Thyroid gland (tissue), 4 donors: Measurements from ENCODE around the gene YJU2. TPM values are rescaled to one million over a fixed set of nuclear protein-coding genes. Genes with fewer than 3 reads are reported as not detected.

ENCODE experiments used
- DNase-seq, 2 donors: peaks; one replicate each; pipeline ENCODE4 v3.0.0-alpha.2; 2019
- H3K27ac ChIP-seq, 3 donors: fragments of 200-600 bp; sonication (generic); 1 replicate in 2 of 3; 2 replicates in 1 of 3; pipeline ENCODE4 v1.5.1; 2016 to 2019; ENCODE audit warnings: mild to moderate bottlenecking in 1 of 3, moderate library complexity in 1 of 3
- H3K27me3 ChIP-seq: fragments of 200-600 bp; sonication (generic); one replicate; pipeline ENCODE4 v1.5.1; 2019
- H3K36me3 ChIP-seq, 2 donors: fragments of 200-600 bp; sonication (generic); one replicate each; pipeline ENCODE4 v1.5.1; 2016 to 2019
- H3K4me1 ChIP-seq, 2 donors: fragments of 200-600 bp; sonication (generic); one replicate each; pipeline ENCODE4 v1.5.1; 2017 to 2019
- H3K4me3 ChIP-seq, 3 donors: fragments of 200-600 bp; sonication (generic); replicated peaks in 1 of 3; 1 replicate in 2 of 3; 2 replicates in 1 of 3; pipeline ENCODE4 v1.5.1; 2016; ENCODE audit warnings: mild to moderate bottlenecking in 1 of 3
- H3K9me3 ChIP-seq: fragments of 200-600 bp; sonication (generic); one replicate; pipeline ENCODE4 v1.5.1; 2017
- POLR2A ChIP-seq, 2 donors: fragments of 450-650 bp; IDR thresholded peaks; one replicate each; pipeline ENCODE4 v1.6.1; 2017; ENCODE audit warnings: antibody characterized with exemption in 2 of 2, mild to moderate bottlenecking in 2 of 2, moderate library complexity in 1 of 2
- WGBS, 2 donors: methylation state at CpG; one replicate each; pipeline ENCODE4 v1.1.5; 2017; 5-methylcytosine and 5-hydroxymethylcytosine counted together
- intact Hi-C: fragments of 100-400 bp; cut with DNase I; formaldehyde crosslinking; loops from one replicate; pipeline ENCODE4 v1.15.1; 2023
- total RNA-seq, 4 donors: library from RNA; depleted of rRNA; stranded (reverse); fragments of >200 nt; gene quantifications; one replicate each; pipeline ENCODE4 v1.2.3, GENCODE V29; 2016
- TF ChIP-seq, protein P1 (sequence below), 6 experiments: fragments of 200-600 bp in 3 of 6; fragments of 450-650 bp in 3 of 6; sonication (generic) in 3 of 6; IDR thresholded peaks; one replicate each; pipeline ENCODE4 v1.5.1; 2016 to 2019; ENCODE audit warnings: antibody characterized with exemption in 6 of 6, mild to moderate bottlenecking in 2 of 6, inconsistent platforms in 1 of 6, moderate library complexity in 1 of 6

The YJU2 gene
- total RNA-seq, 4 donors from 2014 or later: 25.9 to 34.1 (median 31.3) TPM

DNA sequence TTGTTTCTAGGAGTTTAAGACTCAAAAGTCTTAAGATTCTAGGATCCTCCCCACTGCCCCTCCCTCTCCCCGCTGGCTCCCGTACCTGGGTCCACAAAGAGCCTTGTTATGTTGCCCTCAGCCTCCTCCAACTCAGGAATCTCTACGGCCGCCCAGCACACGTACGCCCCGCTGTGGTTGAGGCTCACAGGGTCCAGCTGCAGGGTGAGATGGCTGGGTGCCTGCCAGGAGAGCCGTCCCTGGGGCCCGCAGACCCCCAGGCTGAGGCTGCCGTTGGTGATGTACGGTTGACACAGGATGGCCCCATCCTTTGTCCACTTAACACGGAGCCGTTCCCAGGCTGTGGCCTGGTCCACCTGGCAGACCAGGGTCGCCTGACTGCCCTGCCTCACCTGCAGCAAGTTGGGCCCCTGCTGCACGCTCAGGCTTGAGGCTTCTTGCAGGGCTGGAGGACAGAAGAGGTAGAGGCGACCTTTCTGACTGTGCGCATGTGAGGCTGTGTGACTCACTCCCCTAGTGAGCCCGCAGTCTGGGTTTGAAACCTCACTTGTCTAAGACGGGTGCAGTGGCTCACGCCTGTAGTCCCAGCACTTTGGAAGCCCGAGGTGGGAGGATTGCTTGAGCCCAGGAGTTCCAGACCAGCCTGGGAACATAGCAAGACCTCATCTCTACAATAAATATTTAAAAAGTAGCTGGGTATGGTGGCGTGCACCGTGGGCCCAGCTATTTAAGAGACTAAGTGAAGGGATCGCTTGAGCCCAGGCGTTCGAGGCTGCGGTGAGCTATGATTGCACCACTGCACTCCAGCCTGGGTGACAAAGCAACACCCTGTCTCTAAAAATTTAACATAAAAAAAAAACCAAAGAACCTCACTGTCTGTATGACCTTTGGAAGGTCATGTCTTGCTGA lies 51.3 kb downstream of the YJU2 start:
- intact Hi-C loops: no loop called here
- WGBS, 2 donors: 67 to 69% methylated on average over 18 to 26 of the region's 27 CpGs
- TF ChIP-seq, protein P1, sequence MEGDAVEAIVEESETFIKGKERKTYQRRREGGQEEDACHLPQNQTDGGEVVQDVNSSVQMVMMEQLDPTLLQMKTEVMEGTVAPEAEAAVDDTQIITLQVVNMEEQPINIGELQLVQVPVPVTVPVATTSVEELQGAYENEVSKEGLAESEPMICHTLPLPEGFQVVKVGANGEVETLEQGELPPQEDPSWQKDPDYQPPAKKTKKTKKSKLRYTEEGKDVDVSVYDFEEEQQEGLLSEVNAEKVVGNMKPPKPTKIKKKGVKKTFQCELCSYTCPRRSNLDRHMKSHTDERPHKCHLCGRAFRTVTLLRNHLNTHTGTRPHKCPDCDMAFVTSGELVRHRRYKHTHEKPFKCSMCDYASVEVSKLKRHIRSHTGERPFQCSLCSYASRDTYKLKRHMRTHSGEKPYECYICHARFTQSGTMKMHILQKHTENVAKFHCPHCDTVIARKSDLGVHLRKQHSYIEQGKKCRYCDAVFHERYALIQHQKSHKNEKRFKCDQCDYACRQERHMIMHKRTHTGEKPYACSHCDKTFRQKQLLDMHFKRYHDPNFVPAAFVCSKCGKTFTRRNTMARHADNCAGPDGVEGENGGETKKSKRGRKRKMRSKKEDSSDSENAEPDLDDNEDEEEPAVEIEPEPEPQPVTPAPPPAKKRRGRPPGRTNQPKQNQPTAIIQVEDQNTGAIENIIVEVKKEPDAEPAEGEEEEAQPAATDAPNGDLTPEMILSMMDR (IDR thresholded peaks at IDR 0.05): no peak
- no peak for TF ChIP-seq POLR2A (IDR thresholded peaks at IDR 0.05)
- H3K27me3 ChIP-seq: no peaks in the 10 kb centered on the region
- H3K27ac ChIP-seq: no peak overlapping the region
- H3K4me3 ChIP-seq: no peak overlapping the region
- H3K36me3 ChIP-seq: no peaks in the 10 kb centered on the region
- H3K9me3 ChIP-seq: no peaks in the 10 kb centered on the region
- no peaks in the 10 kb centered on the region for H3K4me1 ChIP-seq
- DNase-seq: no peak

DNA sequence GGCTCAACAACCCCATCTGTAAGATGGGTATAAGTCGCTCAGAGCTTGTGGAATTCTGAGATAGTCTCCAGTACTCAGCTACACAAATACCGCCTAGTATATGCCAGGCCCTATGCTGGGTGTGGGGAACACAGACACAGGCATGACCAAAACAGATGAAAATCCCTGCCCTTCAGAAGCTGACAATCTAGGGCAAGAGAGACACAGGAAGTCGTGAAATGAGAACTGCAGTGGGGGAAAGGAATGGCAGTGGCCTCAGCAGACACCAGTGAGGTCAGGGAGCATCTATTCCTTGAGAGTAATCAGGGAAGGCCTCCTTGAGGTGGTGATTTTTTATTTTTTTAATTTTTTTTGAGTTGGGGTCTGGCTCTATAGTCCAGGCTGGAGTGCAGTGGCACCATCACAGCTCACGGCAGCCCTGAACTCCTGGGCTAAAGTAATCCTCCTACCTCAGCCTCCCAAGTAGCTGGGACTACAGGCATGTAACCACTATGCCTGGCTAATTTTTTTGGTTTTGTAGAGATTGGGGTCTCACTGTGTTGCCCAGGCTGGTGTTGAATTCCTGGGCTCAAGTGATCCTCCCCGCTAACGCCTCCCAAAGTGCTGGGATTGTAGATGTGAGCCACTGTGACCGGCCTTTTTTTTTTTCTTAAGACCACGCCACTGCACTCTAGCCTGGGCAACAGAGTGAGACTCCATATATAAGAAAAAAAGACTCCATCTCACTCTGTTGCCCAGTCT lies 52.1 kb downstream of the YJU2 start:
- intact Hi-C loops: no loop called here
- H3K9me3 ChIP-seq: no peaks in the 10 kb centered on the region
- no peak overlapping the region for H3K4me3 ChIP-seq
- H3K27ac ChIP-seq: no peak overlapping the region
- 80 to 85% methylated on average over 8 of the region's 8 CpGs for WGBS, 2 donors
- no peak for DNase-seq
- no peaks in the 10 kb centered on the region for H3K36me3 ChIP-seq
- no peaks in the 10 kb centered on the region for H3K4me1 ChIP-seq
- no peaks in the 10 kb centered on the region for H3K27me3 ChIP-seq
- TF ChIP-seq, protein P1 (IDR thresholded peaks at IDR 0.05): no peak
- no peak for TF ChIP-seq POLR2A (IDR thresholded peaks at IDR 0.05)

DNA sequence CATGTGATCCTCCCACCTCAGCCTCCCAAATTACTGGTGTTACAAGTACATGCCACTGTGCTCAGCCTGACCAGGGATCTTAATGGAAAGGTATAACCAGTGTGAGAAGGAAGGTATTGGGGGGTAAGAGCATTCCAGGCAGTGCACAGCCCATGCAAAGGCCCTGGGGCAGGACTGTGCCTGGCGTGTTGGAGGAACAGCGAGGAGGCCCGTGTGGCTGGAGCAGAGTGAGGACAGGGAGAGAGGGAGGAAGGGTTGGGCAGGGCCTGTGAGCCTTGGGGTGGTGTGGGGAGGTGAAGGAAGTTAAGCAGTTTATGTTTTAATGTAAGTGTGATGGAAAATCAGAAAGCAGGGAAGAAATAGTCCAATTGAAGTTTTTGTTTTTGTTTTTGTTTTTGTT lies 53.7 kb downstream of the YJU2 start:
- intact Hi-C loops: no loop called here
- Histone ChIP-seq H3K36me3 (no peaks in the 10 kb centered on the region), H3K4me1 (no peaks in the 10 kb centered on the region), H3K27me3 (no peaks in the 10 kb centered on the region), H3K4me3 (no peak overlapping the region), H3K9me3 (no peaks in the 10 kb centered on the region), H3K27ac (no peak overlapping the region)
- no peak for DNase-seq
- WGBS, 2 donors: 92% methylated on average over 3 of the region's 3 CpGs
- TF ChIP-seq, protein P1 (IDR thresholded peaks at IDR 0.05): no peak
- no peak for TF ChIP-seq POLR2A (IDR thresholded peaks at IDR 0.05)

DNA sequence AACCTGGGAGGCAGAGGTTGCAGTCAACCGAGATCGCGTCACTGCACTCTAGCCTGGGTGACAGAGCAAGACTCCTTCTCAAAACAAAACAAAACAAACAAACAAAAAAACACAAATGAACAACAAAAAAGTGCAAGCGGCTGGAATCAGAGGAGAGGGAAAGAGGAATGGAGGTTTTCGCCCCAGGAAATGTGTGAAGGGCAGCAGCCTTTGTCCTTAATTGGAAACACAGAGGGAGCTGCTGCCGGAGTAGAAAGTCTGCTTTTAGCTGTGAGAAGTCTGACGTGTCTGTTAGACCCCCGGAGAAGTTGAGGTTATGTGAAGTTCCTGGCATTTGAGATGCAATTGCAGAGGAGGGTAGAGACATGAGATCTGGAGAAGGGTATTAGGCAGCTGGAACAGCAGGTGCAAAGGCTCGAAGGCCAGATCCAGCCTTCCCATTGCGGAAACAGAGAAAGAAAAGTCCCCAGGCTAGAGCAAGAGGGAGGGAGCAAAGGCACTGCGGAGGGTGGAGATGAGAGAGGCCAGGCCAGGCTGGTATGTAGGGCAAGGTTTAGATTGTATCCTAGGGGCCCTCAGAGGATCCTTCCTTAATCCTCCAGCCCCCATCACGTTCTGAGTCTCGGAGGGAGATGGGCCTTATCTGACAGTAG lies 54.8 kb downstream of the YJU2 start:
- intact Hi-C loops: no loop called here
- Histone ChIP-seq H3K27ac (no peak overlapping the region), H3K36me3 (no peaks in the 10 kb centered on the region), H3K9me3 (no peaks in the 10 kb centered on the region), H3K27me3 (no peaks in the 10 kb centered on the region), H3K4me1 (no peaks in the 10 kb centered on the region), H3K4me3 (no peak overlapping the region)
- 51 to 56% methylated on average over 13 of the region's 13 CpGs for WGBS, 2 donors
- TF ChIP-seq POLR2A (IDR thresholded peaks at IDR 0.05): no peak
- TF ChIP-seq, protein P1 (IDR thresholded peaks at IDR 0.05): no peak
- no peak for DNase-seq
